HL-60 (cell line): ENCODE data around the gene POGK.

Source experiments
- DNase-seq, 2 experiments: peaks; one replicate each; pipeline ENCODE4 v3.0.0-alpha.2; 2010 to 2020; ENCODE audit warnings: low read depth in 1 of 2, low spot score in 1 of 2
- H3K27ac ChIP-seq: fragments of 250-450 bp; sonication (Bioruptor Pico); replicated peaks from 2 replicates; pipeline ENCODE4 v1.5.1; 2020; ENCODE audit warnings: mild to moderate bottlenecking, moderate library complexity
- H3K27me3 ChIP-seq: fragments of 250-450 bp; sonication (Bioruptor Pico); 2 replicates; pipeline ENCODE4 v1.5.1; 2021; ENCODE audit warnings: mild to moderate bottlenecking, moderate library complexity; ENCODE audit not compliant: insufficient read depth, poor library complexity, severe bottlenecking
- H3K4me3 ChIP-seq: replicated peaks from 2 replicates; pipeline ENCODE4 v1.5.1; 2011; ENCODE audit warnings: mild to moderate bottlenecking, control low read depth, low read length; ENCODE audit not compliant: insufficient read depth
- GABPA ChIP-seq: IDR thresholded peaks from 2 replicates; pipeline ENCODE4 v1.6.1; 2012; ENCODE audit warnings: low read depth
- POLR2AphosphoS5 ChIP-seq: IDR thresholded peaks from 2 replicates; pipeline ENCODE4 v1.6.1; 2012; ENCODE audit warnings: low read depth
- SPI1 ChIP-seq: IDR thresholded peaks from 2 replicates; pipeline ENCODE4 v1.6.1; 2012; ENCODE audit warnings: low read depth, mild to moderate bottlenecking, borderline replicate concordance
- TF ChIP-seq, protein P1 (sequence below): IDR thresholded peaks from one replicate; pipeline ENCODE4 v1.5.1; 2011; ENCODE audit warnings: low read length, control low read depth, inconsistent platforms; ENCODE audit not compliant: insufficient read depth
- TF ChIP-seq, protein P2 (sequence below): IDR thresholded peaks from 2 replicates; pipeline ENCODE4 v1.6.1; 2012; ENCODE audit warnings: low read depth; ENCODE audit not compliant: insufficient replicate concordance

Gene POGK

DNA sequence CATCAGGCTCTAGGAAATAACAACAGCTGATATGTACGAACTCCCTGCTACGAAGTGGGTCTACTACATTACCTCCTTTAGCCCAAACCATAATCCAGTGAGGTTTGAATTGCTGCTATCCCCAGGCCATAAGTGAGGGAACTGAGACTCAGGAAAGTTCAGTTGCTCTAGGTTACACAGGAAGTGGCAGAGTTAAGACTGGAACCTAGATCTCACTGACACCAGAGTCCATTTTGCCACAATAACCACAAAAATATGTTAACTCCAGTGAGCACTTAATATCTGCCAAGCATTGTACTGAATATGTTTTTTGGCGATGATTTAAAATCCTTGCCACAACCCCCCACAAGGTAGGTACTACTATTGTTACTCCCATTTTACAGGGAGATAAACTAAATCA, 45.7 kb downstream of the POGK start:
- no peak overlapping the region for H3K4me3 ChIP-seq
- TF ChIP-seq SPI1 (no peak), POLR2AphosphoS5 (no peak), GABPA (no peak)
- TF ChIP-seq, protein P1, sequence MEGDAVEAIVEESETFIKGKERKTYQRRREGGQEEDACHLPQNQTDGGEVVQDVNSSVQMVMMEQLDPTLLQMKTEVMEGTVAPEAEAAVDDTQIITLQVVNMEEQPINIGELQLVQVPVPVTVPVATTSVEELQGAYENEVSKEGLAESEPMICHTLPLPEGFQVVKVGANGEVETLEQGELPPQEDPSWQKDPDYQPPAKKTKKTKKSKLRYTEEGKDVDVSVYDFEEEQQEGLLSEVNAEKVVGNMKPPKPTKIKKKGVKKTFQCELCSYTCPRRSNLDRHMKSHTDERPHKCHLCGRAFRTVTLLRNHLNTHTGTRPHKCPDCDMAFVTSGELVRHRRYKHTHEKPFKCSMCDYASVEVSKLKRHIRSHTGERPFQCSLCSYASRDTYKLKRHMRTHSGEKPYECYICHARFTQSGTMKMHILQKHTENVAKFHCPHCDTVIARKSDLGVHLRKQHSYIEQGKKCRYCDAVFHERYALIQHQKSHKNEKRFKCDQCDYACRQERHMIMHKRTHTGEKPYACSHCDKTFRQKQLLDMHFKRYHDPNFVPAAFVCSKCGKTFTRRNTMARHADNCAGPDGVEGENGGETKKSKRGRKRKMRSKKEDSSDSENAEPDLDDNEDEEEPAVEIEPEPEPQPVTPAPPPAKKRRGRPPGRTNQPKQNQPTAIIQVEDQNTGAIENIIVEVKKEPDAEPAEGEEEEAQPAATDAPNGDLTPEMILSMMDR: no peak
- TF ChIP-seq, protein P2, sequence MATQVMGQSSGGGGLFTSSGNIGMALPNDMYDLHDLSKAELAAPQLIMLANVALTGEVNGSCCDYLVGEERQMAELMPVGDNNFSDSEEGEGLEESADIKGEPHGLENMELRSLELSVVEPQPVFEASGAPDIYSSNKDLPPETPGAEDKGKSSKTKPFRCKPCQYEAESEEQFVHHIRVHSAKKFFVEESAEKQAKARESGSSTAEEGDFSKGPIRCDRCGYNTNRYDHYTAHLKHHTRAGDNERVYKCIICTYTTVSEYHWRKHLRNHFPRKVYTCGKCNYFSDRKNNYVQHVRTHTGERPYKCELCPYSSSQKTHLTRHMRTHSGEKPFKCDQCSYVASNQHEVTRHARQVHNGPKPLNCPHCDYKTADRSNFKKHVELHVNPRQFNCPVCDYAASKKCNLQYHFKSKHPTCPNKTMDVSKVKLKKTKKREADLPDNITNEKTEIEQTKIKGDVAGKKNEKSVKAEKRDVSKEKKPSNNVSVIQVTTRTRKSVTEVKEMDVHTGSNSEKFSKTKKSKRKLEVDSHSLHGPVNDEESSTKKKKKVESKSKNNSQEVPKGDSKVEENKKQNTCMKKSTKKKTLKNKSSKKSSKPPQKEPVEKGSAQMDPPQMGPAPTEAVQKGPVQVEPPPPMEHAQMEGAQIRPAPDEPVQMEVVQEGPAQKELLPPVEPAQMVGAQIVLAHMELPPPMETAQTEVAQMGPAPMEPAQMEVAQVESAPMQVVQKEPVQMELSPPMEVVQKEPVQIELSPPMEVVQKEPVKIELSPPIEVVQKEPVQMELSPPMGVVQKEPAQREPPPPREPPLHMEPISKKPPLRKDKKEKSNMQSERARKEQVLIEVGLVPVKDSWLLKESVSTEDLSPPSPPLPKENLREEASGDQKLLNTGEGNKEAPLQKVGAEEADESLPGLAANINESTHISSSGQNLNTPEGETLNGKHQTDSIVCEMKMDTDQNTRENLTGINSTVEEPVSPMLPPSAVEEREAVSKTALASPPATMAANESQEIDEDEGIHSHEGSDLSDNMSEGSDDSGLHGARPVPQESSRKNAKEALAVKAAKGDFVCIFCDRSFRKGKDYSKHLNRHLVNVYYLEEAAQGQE: no peak
- no peak overlapping the region for H3K27ac ChIP-seq
- no peak for DNase-seq
- peaks cover 3% of the 10 kb centered on the region for H3K27me3 ChIP-seq

DNA sequence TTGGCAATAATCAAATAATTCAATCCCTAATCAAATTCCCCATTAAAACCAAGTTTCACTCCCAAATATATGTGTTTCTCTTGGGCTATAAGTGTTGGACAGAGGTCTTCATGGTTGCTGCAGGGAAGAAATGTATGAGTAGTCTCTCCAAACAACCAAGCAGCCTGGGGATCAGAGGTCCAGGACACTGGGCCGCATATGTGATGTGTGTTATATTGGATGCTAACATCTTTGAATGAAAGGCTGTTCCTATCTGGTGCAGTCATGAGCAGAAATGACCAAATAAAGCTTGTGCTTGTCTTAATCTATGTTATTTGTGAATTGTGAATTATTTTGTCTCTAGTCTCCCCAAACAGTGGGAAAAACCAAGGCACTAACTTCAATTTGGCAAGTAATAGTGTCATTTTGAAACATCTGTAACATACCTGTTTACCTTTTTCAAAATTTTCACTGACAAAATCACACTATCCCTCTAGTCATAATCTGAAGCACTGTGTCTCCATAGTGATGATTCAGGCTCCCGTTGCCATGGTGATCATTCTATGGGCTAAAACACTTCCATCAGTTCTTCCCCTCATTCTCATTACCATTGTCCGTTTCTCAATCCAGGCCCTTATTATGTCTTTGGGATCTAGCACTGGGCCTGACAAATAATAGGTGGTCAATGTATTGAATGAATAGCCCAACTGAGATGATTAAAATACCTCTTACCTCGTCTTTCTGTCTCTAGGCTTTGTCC, 49.3 kb downstream of the POGK start:
- DNase-seq: no peak
- no peak for TF ChIP-seq GABPA
- TF ChIP-seq POLR2AphosphoS5: no peak
- TF ChIP-seq, protein P1: no peak
- no peak for TF ChIP-seq SPI1
- TF ChIP-seq, protein P2: no peak
- Histone ChIP-seq H3K27ac (no peak overlapping the region), H3K27me3 (peaks cover 3% of the 10 kb centered on the region), H3K4me3 (no peak overlapping the region)

DNA sequence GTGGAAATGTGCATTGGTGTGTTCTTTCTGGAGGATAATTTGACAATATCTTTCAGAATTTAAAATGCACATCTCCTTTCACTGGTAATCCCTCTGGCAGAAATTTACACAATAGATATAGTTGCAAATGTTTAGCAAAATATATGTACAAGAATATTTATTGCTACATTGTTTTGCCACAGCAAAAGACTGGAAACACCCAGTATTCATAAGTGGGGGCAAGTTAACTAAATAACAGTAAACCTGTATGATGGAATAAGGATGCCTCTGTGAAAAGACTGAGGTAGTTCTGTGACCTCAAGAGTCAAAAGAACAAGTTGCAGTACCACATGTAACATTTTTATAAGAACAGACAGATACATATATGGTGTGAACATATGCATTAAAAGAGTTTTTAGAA, 50.5 kb downstream of the POGK start:
- Histone ChIP-seq H3K27me3 (no peaks in the 10 kb centered on the region), H3K27ac (no peak overlapping the region), H3K4me3 (no peak overlapping the region)
- TF ChIP-seq GABPA (no peak), SPI1 (no peak), POLR2AphosphoS5 (no peak)
- TF ChIP-seq, protein P2: no peak
- TF ChIP-seq, protein P1: no peak
- no peak for DNase-seq
